ENCODE data around the gene MINAR2. TPM values are rescaled to one million over a fixed set of nuclear protein-coding genes. Genes with fewer than 3 reads are reported as not detected.

MINAR2 gene
- total and polyA plus RNA-seq, 12 donors, result 0.03 to 0.39 TPM; not detected in 10

GRCh38 chr5:129717751-129718310, 30.1 kb upstream of the MINAR2 start:
- no peaks in the 10 kb centered on the region for H3K36me3 ChIP-seq (replicated peaks in 1 of 2)
- H3K9me3 ChIP-seq (replicated peaks in 1 of 3), result no peaks in the 10 kb centered on the region
- no peaks in the 10 kb centered on the region for H3K27me3 ChIP-seq
- intact Hi-C loops (cut with DNase I), result loop anchor here in 1 of 2 donors (2.0 kb wide), 1 partner anchor 29 kb away; no protein-coding TSS in a partner anchor
- DNase-seq, result no peak
- H3K27ac ChIP-seq, result no peak overlapping the region
- TF ChIP-seq CTCF (IDR thresholded peaks at IDR 0.05) (no peak), POLR2A (IDR thresholded peaks at IDR 0.05) (no peak)
- H3K4me3 ChIP-seq, result no peak overlapping the region
- no peaks in the 10 kb centered on the region for H3K4me1 ChIP-seq (replicated peaks in 1 of 2)

- no peaks in the 10 kb centered on the region for H3K27me3 ChIP-seq
- no peaks in the 10 kb centered on the region for H3K4me1 ChIP-seq (replicated peaks in 1 of 2)
- TF ChIP-seq CTCF (IDR thresholded peaks at IDR 0.05) (no peak), POLR2A (IDR thresholded peaks at IDR 0.05) (no peak)
- H3K4me3 ChIP-seq, result no peak overlapping the region
- WGBS, 4 donors, result 78 to 94% (median 81%) methylated on average over 1 of the region's 1 CpG
- no peaks in the 10 kb centered on the region for H3K36me3 ChIP-seq (replicated peaks in 1 of 2)
- no peak for DNase-seq
- no peak overlapping the region for H3K27ac ChIP-seq
- intact Hi-C loops (cut with DNase I), result loop anchor here in 1 of 2 donors (2.0 kb wide), 1 partner anchor 28 kb away; no protein-coding TSS in a partner anchor
- no peaks in the 10 kb centered on the region for H3K9me3 ChIP-seq (replicated peaks in 1 of 3)
Measured at GRCh38 chr5:129718471-129719090, 29.3 kb upstream of the MINAR2 start.

GRCh38 chr5:129724222-129724621, 23.7 kb upstream of the MINAR2 start:
- intact Hi-C loops (cut with DNase I), result no loop called here
- 36 to 54% (median 46%) methylated on average over 2 of the region's 2 CpGs for WGBS, 4 donors
- Histone ChIP-seq H3K27ac (no peak overlapping the region), H3K9me3 (replicated peaks in 1 of 3) (no peaks in the 10 kb centered on the region), H3K4me1 (replicated peaks in 1 of 2) (no peaks in the 10 kb centered on the region), H3K27me3 (no peaks in the 10 kb centered on the region), H3K36me3 (replicated peaks in 1 of 2) (no peaks in the 10 kb centered on the region), H3K4me3 (no peak overlapping the region)
- no peak for TF ChIP-seq POLR2A (IDR thresholded peaks at IDR 0.05)
- no peak for TF ChIP-seq CTCF (IDR thresholded peaks at IDR 0.05)
- DNase-seq, result no peak

GRCh38 chr5:129724647-129725046, 23.2 kb upstream of the MINAR2 start:
- Histone ChIP-seq H3K4me1 (replicated peaks in 1 of 2) (no peaks in the 10 kb centered on the region), H3K27ac (no peak overlapping the region), H3K36me3 (replicated peaks in 1 of 2) (no peaks in the 10 kb centered on the region), H3K27me3 (no peaks in the 10 kb centered on the region), H3K4me3 (no peak overlapping the region), H3K9me3 (replicated peaks in 1 of 3) (no peaks in the 10 kb centered on the region)
- DNase-seq, result no peak
- TF ChIP-seq POLR2A (IDR thresholded peaks at IDR 0.05) (no peak), CTCF (IDR thresholded peaks at IDR 0.05) (no peak)
- WGBS, 4 donors, result 86 to 95% (median 90%) methylated on average over 4 of the region's 4 CpGs
- intact Hi-C loops (cut with DNase I), result no loop called here

Measured in adrenal gland (tissue), 12 donors.